Hematopoietic multipotent progenitor cell treated with erythropoietin and hydrocortisone succinate and interleukin-3 and kit ligand, for 6 days (in vitro differentiated cells): ENCODE data around the gene INSR.
A peak's percentile ranks its signal among the peaks of the same experiment; 100 is the strongest.

Source experiments
- DNase-seq: peaks from one replicate; pipeline ENCODE4 v3.0.0-alpha.2; 2015

INSR gene

DNA sequence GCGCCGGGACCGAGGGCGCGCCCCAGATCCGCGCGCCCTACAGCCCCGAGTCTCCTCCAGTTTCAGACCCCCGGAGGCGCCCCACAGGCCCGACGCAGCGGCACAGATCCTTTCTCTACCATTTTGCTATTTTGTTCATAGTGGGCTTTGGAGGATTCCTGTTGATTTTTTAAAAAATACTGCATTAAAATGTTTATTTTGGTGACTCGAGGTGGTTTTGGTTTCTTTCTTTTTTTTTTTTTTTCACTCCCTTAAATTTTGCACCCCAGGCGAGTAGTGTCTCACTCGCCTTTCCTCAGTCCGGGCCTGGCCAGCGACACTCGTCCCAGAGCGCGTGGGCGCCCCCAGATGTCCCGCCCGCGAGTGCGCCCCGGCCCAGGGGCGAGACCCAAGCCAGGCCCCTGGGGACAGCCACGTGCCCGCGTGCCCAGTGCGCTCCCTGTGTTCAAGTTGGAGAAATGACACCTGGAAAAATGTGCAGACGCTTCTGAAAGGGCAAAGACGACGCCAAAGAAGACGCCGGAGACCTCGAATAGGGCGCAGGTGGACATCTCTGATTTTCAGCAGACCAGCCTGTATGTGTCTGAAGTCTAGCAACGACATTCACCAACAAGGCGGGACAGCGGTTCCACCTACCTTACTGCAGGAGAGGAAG lies 471 bp upstream of the INSR start:
- DNase-seq: peak; percentile 83

DNA sequence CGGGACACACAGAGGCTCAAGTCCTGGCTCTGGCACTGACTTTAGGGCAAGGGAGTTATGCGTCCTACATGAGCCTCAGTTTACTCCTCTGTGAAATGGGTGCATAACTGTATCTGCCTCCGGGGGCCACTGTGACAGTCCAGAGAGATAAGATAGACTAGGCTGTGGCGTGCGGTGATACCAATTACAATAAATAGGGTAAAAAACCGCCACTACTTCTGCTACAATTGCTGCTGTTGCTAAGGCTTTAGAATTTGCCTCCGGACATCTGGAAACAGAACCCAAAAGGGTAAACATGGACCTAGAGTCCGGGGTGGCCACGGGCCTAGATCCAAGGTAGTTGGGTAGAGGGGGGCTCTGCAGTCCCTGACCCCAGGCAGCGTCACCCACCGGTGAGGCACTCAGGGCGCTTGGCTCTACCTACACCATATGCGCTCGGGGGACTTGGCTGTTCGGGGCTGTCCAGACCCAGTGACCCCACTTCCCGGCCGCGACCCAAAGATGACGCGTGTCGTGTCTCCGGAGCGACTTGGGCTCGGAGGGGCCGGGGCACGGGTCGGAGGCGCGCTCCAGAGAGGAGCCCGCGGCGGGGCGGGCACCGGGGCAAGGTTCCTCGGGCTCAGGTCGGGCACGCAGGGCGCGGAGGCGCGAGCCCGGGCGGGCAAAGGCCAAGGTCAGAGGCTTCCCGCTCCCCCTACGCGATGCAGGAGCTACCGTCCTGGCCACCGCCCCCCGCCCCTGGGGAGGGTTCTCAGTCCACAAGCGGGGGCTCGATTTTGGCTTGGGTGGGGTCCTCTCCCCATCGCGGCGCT lies 1.1 kb downstream of the INSR start:
- peak; percentile 55 for DNase-seq

DNA sequence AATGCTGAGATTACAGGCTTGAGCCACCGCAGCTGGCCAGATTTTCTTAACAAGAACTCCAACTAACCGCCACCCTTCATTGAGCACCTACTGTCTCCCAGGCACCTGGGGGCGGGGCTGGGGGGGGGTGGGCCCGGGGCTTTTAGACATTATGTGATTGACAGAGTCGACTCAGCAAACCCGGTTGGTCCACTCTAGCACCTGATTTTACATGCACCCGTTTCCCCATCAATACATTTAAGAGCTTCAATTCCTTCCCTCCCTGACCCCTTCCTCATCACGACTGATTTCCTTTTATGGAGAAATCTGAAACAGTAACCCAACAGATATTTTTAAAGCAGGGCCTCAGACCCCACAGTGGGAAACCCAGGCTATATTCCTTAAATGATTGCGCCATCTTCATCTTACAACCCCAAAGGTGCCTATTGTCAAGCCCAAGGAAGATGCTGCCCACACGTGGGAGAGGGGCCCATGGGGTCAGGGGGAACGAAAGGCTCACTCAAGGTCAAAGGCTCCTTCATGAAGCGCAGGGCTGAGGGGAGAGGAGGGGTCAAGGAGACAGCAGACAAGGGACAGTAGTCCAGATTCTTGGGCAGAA lies 1.8 kb downstream of the INSR start:
- DNase-seq: no peak

DNA sequence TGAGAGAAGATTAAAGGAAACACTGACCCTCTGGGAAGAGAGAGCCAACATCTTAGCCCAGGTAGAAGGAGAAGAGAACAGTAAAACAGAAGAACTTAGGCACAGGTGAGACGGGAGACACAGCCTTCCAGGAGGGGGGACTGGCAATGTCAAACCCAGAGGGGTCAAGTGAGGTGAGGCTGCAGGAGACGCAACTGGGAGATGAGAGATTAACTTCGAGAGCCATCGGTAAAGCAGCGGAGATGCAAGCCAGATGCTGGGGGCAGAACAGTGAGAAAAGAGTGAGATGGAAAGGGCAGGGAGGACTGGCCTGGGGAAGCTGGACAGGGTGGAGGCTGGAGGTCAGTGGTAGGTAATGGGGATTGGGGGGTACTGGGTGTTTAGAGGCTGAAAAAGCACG lies 5.2 kb downstream of the INSR start:
- DNase-seq: no peak

DNA sequence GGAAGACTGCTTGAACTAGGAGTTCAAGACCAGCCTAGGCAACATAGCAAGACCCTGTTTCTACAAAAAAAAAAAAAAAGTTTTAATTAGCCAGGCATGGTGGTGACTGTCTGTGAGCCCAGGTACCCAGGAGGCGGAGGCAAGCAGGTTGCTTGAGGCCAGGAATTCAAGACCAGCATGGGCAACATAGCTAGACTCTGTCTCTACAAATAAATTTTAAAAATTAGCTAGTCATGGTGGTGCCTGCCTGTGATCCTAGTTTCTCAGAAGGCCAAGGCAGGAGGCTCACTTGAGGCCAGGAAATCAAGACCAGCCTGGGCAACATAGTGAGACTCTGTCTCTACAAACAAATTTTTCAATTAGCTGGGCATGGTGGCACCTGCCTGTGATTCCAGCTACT lies 6.1 kb downstream of the INSR start:
- DNase-seq: no peak

DNA sequence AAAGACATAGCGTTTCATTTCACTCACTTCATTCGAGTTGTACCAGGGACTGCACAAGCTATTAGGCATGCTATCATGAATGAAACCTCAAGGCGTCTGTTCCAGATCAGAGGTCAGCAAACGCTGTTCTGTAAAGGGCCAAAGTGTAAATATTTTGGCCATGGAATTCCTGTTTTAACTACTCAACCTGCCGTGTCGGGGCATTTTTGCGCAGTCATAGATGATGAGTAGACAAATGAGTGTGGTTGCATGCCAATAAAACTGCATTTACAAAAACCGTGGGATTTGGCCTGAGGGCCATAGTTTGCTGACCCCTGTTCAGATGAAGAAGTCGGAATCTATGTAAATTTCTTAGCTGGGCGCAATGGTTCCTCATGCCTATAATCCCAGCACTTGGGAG lies 6.5 kb downstream of the INSR start:
- no peak for DNase-seq

DNA sequence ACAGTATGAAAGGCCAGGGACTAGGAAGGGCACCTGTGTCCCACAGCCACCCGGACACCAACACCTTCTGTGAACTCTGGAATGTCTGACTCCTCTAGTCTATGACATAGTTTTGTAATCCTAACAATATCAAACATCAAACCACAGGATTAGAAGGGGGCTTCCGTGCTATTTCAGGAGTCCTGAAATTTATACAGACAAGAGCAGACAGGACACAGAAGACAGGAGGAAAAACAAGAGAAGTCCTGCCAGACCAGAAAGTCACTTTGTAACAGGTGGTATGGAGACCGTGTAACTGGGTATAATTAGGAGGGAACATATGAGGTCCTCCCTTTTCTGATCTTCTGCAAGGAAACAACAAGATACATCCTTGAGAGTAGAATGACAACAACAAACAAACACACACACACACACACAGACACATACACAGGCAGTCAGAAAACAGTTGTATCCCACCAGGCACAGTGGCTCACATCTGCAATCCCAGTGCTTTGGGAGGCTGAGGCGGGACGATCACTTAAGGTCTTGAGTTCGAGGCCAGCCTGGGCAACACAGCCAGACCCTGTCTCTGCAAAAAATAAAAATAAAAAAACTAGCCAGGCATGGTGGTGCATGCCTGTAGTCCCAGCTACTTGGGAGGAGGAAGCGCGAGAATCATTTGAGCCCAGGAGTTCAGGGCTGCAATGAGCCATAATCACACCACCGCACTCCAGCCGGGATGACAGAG lies 13.1 kb downstream of the INSR start:
- no peak for DNase-seq

DNA sequence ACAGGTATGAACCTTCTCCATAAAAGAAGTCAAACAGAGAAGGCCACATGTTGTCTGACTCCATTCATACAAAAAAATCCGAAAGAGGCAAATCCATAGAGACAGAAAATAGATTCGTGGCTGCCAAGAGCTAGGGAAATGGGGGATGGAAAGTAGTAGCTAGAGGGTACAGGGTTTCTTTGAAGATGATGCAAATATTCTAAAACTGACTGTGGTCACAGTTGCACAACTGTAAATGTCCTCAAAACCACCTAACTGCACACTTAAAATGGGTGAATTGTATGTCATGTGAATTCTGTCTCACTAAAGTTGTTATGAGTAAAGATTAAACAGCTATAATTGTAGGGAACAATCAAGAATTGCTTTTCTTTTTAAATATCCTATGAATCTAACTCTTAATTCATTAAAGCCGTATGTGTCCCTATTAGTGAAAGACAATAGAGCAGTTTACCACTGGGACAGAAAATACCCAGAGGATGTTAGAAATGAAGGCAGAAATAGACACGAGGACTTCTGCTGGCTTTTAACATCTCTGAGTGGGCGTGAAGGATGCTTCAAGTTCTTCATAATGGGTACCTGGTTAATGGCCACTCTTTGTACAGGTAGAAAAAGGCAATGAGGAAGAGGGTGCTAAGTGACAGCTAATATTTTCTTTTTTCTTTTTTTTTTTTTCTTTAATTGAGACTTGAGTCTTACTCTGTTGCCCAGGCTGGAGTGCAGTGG lies 21.2 kb downstream of the INSR start:
- DNase-seq: peak; percentile 69

DNA sequence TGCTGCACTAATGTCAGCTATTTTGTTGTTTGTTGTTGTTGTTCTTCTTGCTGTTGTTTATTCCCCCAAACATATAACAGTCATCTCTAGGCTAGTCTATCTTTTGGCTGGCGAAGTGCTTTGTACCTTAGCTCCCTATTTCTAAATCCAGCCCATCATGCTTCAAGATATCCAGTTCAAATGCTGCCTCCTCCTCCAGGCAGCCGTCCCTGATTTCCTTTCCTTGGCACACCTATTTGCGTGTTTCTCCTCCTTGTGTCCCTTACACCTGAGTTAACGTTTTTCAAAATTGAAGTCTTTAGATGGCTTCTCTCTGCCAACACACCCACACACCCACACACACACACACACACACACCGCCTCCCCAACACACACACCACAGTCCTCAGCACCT lies 25.5 kb downstream of the INSR start:
- DNase-seq: no peak

DNA sequence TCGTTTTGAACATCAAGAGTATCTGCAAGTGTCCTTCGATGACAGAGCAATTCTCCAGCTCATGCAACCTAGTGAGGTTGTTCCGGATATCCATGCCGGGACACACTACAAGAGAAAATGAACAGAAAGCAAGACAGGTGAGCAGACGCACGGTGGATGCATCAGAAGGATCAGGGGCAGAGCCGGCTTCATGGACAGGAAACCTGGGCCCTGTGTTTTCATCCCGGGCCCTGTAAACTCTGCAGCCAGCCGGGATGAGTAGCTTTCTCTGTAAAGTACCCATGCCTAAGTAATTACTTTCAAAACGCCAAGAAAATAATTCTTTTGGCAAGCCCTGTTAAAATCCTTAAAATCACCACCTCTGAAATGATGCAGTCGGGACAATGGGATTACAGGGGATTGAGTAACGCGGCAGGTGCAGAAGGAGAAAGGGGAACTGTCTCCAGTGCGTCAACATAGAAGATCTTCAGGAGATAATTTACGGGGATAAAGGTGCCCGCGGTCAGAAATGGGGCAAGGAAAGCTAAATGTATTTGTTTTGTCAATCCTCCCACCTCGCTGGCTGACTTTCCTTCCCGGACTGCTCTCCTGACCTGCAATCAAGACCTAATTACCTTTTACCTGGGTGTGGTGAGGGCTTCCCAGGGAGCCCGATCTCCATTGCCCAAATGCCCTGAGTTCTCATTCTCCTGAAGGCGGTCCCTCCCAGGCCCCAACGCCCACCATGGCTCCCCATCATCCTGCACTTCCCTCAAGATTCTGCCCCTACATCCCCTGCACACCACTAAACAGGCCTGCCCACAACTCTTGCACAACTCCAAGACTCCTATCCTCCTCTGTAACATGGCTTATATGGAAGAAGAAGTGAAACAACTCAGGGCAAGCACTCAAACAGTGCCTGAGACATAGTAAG lies 26.2 kb downstream of the INSR start:
- peak; percentile 57 for DNase-seq

DNA sequence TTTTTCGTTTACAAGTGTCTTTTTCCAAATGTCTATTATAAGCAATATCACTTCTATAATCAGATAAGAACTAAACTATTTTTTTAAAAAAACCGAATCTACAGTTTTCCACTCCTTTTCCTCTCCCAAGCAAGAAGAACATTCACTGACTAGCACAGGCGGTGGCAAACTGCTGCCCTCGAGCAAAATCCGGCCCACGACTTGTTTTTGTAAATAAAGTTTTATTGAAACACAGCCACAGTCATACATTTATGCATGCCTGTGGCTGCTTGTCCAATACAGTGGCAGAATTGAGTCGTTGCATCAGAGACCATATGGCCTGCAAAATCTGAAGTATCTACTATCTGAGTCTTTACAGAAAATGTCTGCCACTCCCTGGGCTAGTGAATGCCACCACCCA lies 27.4 kb downstream of the INSR start:
- no peak for DNase-seq

DNA sequence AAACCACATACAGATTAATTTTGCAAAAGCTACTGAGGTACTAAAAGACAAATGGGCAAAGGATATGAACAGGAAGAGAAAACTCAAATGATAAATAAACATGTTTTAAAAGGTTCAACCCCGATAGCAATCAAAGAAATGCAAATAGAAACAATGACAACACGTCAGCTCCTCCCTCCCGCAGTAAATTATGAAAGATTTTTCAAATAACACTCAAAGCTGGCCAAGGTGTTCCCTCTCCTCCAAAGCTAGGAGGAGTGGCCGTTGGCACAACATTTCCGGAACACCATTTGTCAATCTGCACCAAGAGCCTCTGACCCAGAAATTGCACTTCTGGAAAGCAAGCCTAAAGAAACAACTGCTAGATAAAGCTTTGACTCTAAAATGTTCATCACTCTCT lies 28.3 kb downstream of the INSR start:
- DNase-seq: no peak

DNA sequence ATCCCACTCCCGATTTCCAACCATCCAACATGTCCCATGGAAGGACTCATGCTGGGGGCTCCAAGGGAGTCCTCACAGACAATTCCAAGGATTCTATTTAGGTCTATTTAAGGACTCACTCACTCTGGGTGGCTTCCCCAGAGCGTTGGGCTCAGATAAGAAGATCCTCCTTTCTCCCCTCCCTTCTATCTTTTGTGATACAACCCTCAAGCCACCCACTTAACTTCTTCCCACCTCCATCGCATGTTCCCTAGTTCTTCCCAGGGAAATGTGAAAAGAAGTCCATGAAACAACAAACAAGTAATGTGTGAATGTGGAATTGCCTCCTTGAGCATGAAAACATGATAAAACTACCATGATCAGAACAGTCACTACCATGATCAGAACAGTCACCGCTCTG lies 29.4 kb downstream of the INSR start:
- DNase-seq: no peak

DNA sequence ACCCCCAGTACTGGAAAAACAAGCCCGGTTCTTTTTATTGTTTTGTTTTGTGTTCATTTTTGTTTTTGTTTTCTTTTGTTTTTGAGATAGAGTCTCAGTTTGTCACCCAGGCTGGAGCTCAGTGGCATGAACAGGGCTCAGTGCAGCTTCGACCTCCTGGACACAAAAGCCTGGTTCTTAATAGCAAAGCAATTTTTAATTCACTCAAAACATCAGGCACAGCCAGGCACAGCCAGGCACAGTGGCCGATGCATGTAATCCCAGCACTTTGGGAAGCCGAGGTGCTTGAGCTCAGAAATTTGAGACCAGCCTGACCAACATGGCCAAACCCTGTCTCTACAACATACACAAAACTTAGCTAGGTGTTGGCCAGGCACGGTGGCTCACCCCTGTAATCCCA lies 30.7 kb downstream of the INSR start:
- no peak for DNase-seq

DNA sequence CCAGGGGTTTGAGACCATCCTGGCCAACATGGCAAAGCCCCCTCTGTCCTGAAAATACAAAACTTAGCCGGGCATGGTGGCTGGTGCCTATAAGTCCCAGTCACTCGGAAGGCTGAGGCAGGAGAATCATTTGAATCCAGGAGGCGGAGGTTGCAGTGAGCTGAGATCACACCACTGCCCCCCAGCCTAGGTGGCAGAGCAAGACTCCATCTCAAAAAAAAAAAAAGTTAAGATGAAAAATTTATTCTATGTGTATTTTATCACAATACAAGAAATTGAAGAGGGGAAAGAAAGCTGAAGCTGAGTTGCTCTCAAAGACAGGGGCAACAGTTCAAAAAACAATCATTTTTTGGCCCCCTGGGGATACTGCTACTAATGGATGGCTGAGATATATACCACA lies 31.1 kb downstream of the INSR start:
- no peak for DNase-seq

DNA sequence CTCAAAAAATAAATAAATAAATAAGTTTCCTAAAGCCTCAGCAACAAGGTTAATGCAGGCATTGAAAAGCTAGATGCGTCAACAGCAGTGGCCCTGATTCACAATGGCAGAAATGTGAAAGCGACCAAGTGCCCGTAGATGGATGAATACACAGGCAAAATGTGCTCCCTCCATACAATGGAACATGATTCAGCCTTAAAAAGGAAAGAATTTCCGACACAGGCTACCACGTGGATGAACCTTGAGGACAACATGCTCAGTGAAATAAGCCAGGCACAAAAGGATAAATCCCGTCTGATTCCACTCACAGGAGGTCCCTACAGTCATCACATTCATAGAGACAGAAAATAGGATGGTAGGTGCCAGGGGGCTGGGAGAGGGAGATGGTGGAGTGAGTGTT lies 31.7 kb downstream of the INSR start:
- no peak for DNase-seq

DNA sequence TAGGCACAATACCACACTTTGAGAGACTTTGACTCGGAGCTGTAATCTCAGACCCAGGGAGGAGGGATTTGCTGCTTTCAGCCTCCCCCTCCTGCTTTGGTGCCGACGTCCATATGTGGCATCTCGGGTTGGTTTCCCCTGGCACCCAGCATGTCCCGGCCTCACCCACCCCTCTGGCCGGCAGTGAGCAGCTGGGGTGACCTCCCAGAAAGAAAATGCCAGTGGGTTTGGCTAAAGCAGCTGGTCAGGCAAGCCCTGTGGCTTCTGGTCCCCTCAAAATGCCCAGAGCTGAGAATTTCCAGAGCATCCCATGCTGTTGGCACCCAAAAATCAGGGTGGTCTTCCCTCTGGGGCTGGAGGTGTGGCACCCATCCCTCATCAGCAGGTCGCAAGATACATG lies 34.1 kb downstream of the INSR start:
- DNase-seq: no peak

DNA sequence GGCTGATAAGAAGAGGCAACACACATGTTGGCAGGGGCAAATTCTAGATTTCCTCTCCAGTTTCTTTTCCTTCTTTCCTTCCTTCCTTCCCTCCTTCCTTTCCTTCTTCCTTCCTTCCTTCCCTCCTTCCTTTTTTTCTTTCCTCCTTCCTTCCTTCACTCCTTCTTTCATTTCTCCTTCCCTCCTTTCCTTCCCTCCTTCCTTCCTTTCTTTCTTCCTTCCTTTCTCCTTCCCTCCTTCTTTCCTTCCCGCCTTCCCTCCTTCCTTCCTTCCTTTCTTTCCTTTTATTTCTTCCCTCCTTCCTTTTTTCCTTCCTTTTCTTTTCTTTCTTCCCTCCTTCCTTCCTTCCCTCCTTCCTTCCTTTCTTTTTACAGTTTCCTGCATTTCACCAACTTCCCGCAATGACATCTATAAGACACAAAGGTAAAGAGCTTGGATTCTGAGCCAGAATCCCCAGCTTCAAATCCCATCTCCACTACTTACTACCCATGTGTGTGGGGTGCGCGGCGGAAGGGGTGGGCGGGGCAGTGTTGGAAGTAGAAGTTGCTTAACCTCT lies 35.3 kb downstream of the INSR start:
- DNase-seq: no peak

DNA sequence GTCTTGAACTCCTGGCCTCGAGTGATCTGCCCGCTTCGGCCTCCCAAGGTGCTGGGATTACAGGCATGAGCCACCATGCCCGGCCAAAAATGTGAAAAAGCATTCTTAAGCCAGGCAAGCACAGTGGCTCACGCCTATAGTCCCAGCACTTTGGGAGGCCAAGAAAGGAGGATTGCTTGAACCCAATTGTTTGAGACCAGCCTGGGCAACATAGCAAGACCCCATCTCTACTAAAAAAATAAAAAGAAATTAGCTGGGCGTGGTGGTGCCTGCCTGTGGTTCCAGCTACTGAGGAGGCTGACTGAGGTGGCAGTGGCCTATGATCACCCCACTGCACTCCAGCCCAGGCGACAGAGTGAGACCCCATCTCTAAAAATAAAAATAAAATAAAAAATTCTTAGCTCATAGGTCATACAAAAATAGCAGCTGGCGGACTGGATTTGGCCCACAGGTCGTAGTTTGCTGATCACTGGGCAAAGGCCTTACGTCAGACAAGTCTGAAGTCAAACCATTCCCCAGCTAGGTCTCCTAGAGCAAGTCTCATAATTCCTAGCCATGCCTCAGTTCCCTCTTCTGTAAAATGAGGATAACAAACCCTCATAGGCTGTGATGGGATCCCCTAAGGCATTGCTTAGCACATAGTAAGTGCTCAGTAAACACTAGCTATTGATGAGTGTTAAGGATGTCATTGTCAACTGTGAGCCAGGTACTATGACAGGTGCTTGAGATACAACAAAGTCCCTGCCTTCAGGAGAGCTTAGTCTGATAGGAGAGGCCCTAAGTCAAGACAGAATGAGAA lies 36.0 kb downstream of the INSR start:
- DNase-seq: no peak

DNA sequence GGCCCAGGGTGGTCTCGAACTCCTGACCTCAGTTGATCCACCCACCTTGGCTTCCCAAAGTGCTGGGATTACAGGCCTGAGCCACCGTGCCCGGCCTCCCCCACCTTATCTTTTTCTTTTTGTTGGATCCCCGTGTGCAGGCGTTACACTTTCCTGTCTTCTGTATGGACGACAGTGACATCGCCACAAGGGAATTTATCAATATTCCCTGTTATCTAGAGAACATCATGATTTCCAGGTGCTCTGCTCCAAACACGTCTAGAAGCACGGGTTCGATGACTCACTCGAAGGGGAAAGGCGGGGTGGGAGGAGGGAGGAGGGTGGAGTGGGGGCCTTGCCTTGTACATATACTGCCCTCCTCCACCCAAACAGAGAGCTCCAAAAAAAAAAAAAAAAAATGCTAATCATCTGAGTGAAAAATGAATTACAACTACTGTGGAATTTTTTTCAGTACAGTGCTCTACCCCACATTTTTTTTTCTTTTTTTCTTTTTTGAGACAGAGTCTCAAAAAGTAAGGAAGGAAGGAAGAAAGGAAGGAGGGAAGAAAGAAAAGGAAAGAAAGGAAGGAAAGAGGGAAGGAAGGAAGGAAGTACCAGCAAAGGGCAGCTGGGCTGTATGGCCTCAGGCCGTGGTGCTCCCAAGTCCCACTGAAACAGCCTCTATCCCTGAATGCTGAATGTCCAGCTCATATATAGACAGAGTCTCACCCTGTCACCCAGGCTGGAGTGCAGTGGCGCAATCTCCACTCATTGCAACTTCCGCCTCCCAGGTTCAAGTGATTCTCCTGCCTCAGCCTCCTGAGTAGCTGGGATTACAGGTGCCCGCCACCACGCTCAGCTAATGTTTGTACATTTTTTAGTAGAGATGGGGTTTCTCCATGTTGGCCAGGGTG lies 36.8 kb downstream of the INSR start:
- peak; percentile 48 for DNase-seq
